ENCODE results near the gene GATB.

The GATB gene

DNA sequence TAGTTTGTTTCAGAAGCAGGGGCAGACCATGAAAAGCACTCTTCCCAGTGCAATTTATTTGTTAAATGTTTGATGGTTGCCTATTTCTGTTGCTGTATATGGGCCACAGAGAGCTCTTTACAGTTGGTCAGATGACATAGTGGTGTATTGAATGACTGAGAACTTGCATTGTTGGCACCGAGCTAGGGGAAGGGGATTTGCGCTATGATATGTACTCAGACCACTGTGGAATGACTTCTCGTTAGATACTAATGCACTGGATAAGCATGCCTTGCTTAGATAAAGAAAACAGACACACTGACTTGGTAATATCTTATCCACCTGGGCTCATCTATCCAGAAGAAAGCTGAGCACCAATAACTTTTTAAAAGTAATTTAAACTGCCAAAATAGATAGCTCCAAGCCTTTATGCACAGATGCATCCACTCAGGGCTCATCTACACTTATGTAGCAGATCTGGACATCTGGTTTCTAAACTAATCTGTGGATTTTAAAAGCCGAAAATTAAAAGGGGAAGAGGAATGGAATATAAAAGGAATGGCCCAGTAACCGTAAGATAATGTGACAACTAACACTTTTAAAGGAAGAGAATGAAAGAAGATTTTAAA lies 132.7 kb downstream of the GATB start:
- in situ Hi-C loops (cut with MboI; ENCODE audit: low sequenced_read_pairs, unreplicated experiment): no loop called here
- DNase-seq (ENCODE audit: low spot score): no peak
- TF ChIP-seq, protein P1, sequence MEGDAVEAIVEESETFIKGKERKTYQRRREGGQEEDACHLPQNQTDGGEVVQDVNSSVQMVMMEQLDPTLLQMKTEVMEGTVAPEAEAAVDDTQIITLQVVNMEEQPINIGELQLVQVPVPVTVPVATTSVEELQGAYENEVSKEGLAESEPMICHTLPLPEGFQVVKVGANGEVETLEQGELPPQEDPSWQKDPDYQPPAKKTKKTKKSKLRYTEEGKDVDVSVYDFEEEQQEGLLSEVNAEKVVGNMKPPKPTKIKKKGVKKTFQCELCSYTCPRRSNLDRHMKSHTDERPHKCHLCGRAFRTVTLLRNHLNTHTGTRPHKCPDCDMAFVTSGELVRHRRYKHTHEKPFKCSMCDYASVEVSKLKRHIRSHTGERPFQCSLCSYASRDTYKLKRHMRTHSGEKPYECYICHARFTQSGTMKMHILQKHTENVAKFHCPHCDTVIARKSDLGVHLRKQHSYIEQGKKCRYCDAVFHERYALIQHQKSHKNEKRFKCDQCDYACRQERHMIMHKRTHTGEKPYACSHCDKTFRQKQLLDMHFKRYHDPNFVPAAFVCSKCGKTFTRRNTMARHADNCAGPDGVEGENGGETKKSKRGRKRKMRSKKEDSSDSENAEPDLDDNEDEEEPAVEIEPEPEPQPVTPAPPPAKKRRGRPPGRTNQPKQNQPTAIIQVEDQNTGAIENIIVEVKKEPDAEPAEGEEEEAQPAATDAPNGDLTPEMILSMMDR (IDR thresholded peaks at IDR 0.05; ENCODE audit: borderline replicate concordance, control extremely low read depth, extremely low read depth, insufficient read depth, missing control alignments): no peak

DNA sequence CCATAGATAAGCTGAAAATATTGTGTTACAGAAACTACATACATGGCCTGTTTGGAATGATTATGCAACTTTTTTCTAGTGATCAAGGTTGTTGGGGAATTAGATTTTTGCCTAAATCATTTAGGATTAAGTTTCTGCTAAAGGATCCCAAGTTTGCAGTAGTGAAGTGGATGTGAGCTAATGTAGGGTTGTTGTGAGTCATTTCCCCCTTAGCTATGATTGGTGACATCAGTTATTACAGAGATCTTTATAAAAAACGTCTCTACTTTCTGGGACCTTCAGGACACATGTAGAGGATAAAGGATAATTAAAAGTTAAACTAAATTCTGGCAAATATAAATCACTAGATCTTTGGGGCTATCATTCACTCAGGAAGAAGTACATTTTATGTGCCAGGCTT lies 133.3 kb downstream of the GATB start:
- in situ Hi-C loops (cut with MboI; ENCODE audit: low sequenced_read_pairs, unreplicated experiment): no loop called here
- TF ChIP-seq, protein P1 (IDR thresholded peaks at IDR 0.05; ENCODE audit: borderline replicate concordance, control extremely low read depth, extremely low read depth, insufficient read depth, missing control alignments): no peak
- DNase-seq (ENCODE audit: low spot score): no peak

DNA sequence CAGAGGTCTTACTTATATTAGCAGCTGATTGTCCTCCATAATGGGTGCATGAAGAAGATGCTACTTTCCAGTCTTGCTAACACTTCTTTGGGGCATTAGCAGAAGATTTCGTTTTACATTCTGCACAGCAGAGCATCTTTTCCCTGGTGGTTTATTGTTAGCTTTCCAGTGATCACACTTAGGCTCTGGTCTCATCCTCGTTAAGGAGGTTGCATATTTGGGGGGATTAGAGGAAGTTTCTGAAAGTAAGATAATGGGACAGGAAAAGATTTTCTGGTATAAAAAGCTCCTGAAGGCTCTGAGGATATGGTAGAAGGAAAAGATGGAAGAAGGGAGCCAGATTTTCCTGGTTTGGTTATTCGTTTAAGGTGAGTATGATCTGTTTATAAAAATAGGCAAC lies 134.1 kb downstream of the GATB start:
- in situ Hi-C loops (cut with MboI; ENCODE audit: low sequenced_read_pairs, unreplicated experiment): no loop called here
- TF ChIP-seq, protein P1 (IDR thresholded peaks at IDR 0.05; ENCODE audit: borderline replicate concordance, control extremely low read depth, extremely low read depth, insufficient read depth, missing control alignments): no peak
- no peak for DNase-seq (ENCODE audit: low spot score)

DNA sequence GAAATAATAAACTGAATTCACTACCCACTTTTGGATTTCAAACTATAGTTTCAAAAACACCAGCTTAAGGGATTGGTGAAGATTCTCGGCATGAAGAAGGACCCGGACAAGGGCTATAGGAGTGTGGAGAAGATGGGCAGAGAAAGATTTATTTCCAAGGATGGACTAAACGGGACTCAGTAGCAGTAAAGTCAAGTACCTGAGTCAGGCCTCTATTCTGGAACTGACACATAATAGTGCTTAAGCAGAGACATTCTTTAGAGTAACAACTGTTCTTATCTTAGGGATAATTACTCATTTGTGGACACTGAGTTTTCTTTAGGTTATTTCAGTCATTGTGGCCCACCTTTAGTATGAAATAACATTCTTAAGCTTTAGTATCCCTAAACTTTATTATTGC lies 134.6 kb downstream of the GATB start:
- in situ Hi-C loops (cut with MboI; ENCODE audit: low sequenced_read_pairs, unreplicated experiment): no loop called here
- DNase-seq (ENCODE audit: low spot score): no peak
- TF ChIP-seq, protein P1 (IDR thresholded peaks at IDR 0.05; ENCODE audit: borderline replicate concordance, control extremely low read depth, extremely low read depth, insufficient read depth, missing control alignments): no peak

DNA sequence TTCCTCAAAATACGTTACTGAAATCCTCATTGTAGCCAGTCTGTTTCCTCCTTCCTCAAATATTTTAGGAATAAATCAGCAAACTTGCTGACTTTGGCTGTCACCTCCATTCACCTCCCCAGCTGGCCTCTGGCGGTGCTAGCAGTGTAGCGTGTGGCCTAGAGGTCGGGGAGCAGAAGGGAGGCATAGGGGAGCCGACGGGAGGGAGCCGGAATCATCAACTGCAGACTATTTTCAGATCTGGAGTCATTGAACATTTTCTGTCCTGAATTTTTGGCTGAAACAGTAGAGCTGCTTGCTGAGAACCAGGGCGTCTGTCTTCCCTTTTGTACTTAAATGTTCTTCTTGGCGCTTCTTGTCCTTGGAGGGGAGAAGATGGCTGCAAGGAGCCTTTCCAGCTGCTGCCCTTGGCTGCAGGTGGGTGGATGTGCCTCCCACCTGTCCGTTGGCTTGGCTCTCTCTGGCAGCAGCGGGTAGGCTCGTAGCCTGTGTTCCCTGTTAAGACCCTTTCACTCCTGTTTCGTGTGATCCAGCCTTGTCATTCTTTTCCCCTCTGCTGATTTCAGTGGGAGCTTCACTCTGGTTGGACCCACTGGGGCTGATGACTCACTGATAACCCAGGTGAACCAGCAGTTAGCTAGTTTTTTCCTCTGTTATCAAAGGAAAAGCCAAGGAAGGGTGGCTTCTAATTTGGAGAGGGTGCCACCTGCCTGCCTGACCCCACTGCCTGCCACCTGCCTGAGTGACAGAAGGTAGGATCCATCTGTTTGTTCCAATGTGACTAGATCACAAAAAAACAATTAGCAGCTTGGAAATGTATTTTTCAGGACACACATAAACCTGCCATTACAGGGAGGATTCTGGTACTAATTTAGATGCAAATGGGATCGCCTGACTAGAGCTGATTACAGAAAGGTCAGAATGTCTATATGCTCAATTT lies 135.9 kb downstream of the GATB start:
- in situ Hi-C loops (cut with MboI; ENCODE audit: low sequenced_read_pairs, unreplicated experiment): loop anchor here (25.0 kb wide), 1 partner anchor 488 kb away; no protein-coding TSS in a partner anchor
- no peak for DNase-seq (ENCODE audit: low spot score)

More for the DNA sequence above, 135.9 kb downstream of the GATB start:
- TF ChIP-seq, protein P1 (IDR thresholded peaks at IDR 0.05; ENCODE audit: borderline replicate concordance, control extremely low read depth, extremely low read depth, insufficient read depth, missing control alignments): no peak
